H1 (cell line): Measurements from ENCODE around the gene PRSS22. TPM values are rescaled to one million over a fixed set of nuclear protein-coding genes. Genes with fewer than 3 reads are reported as not detected.

Experiments
- CBX5 ChIP-seq: fragments of 300-800, 300-1000 bp; sonication (generic); IDR thresholded peaks from 2 replicates; pipeline ENCODE4 v1.7.1; 2016; ENCODE audit warnings: antibody characterized with exemption, low read length, low read depth
- CEBPB ChIP-seq: IDR thresholded peaks from 2 replicates; pipeline ENCODE4 v1.6.1; 2012; ENCODE audit warnings: low read depth, low read length
- CREB1 ChIP-seq: IDR thresholded peaks from 2 replicates; pipeline ENCODE4 v1.6.1; 2012; ENCODE audit warnings: inconsistent platforms
- CTCF ChIP-seq, 3 experiments: IDR thresholded peaks; 1 replicate in 2 of 3; 2 replicates in 1 of 3; pipeline versions ENCODE4 v1.5.1 to v1.6.1; 2011; ENCODE audit warnings: low read length in 3 of 3, mild to moderate bottlenecking in 3 of 3, inconsistent platforms in 2 of 3, low read depth in 1 of 3, moderate library complexity in 1 of 3; ENCODE audit not compliant: insufficient read depth in 1 of 3; ENCODE audit errors: control extremely low read depth in 1 of 3
- EP300 ChIP-seq, 2 experiments: IDR thresholded peaks; 1 replicate in 1 of 2; 2 replicates in 1 of 2; pipeline ENCODE4 v1.6.1; 2011 to 2012; ENCODE audit warnings: low read depth in 2 of 2, low read length in 2 of 2, mild to moderate bottlenecking in 2 of 2, borderline replicate concordance in 1 of 2, inconsistent platforms in 1 of 2, moderate library complexity in 1 of 2
- MAFK ChIP-seq: IDR thresholded peaks from 2 replicates; pipeline ENCODE4 v1.6.1; 2012; ENCODE audit warnings: low read depth, mild to moderate bottlenecking, improper control_type of control experiment, low read length
- MAX ChIP-seq: IDR thresholded peaks from 2 replicates; pipeline ENCODE4 v1.6.1; 2012; ENCODE audit warnings: inconsistent platforms
- NANOG ChIP-seq: IDR thresholded peaks from 2 replicates; pipeline ENCODE4 v1.6.1; 2011; ENCODE audit warnings: low read length, low read depth, mild to moderate bottlenecking, inconsistent platforms; ENCODE audit not compliant: insufficient read depth, poor library complexity, severe bottlenecking
- RFX5 ChIP-seq: IDR thresholded peaks from 2 replicates; pipeline ENCODE4 v1.6.1; 2011; ENCODE audit warnings: low read depth, low read length, improper control_type of control experiment, borderline replicate concordance
- SP4 ChIP-seq: IDR thresholded peaks from 2 replicates; pipeline ENCODE4 v1.6.1; 2012; ENCODE audit warnings: low read length, inconsistent platforms
- TAF1 ChIP-seq: IDR thresholded peaks from 2 replicates; pipeline ENCODE4 v1.6.1; 2011; ENCODE audit warnings: mild to moderate bottlenecking, low read depth, low read length
- TEAD4 ChIP-seq: IDR thresholded peaks from 2 replicates; pipeline ENCODE4 v1.6.1; 2012; ENCODE audit warnings: low read depth, low read length, inconsistent platforms, mixed read lengths
- YY1 ChIP-seq: IDR thresholded peaks from 2 replicates; pipeline ENCODE4 v1.6.1; 2011; ENCODE audit warnings: low read depth, mild to moderate bottlenecking, low read length
- ZNF274 ChIP-seq: IDR thresholded peaks from 2 replicates; pipeline ENCODE4 v1.7.0; 2012; ENCODE audit warnings: low read length, borderline replicate concordance; ENCODE audit errors: extremely low read depth
- polyA plus RNA-seq, 7 experiments: library from polyadenylated mRNA; depleted of rRNA in 3 of 7; stranded (reverse) in 5 of 7; unstranded in 2 of 7; fragments of >200 nt in 5 of 7; fragments of 200-250 nt in 2 of 7; gene quantifications; 1 replicate in 5 of 7; 2 replicates in 1 of 7; 4 replicates in 1 of 7; pipeline versions ENCODE4 v1.2.1 to v1.2.3, GENCODE V29; 2011 to 2013; ENCODE audit warnings: missing spikeins in 2 of 7, mixed read lengths in 2 of 7
- total RNA-seq: library from RNA; stranded (reverse); fragmentation: NEBNext Ultra II Directional; extraction: Animal tissue kit (Norgen Biotek cat#: 25700); gene quantifications from 2 replicates; pipeline ENCODE4 v1.2.1, GENCODE V29; 2021

The PRSS22 gene
- total and polyA plus RNA-seq, 2 of the 8 experiments (the other 6 are each of a cell fraction or from before 2014, with no cell fraction given), result 4.0 to 4.4 TPM

- TF ChIP-seq CTCF (IDR thresholded peaks at IDR 0.05; ENCODE audit: control extremely low read depth in 1 of 3, insufficient read depth in 1 of 3, low read depth in 1 of 3, low read length in 3 of 3), result no peak
- peak; percentile 95 for TF ChIP-seq SP4
- TF ChIP-seq MAFK, result no peak
- TF ChIP-seq TAF1, result peak; percentile 97
- peak; percentile 51; the same call in 1 of the 2 replicates for TF ChIP-seq MAX
- TF ChIP-seq EP300 (IDR thresholded peaks at IDR 0.05; ENCODE audit: borderline replicate concordance in 1 of 2, low read depth in 2 of 2, low read length in 2 of 2), result no peak
- TF ChIP-seq RFX5, result no peak
- peak; percentile 50 for TF ChIP-seq NANOG
- TF ChIP-seq ZNF274, result no peak
- TF ChIP-seq CEBPB, result no peak
- no peak for TF ChIP-seq YY1
- TF ChIP-seq TEAD4, result peak; percentile 53; the same call in 1 of the 2 replicates
- TF ChIP-seq CREB1, result peak; percentile 21; the same call in 1 of the 2 replicates
- no peak for TF ChIP-seq CBX5
Observed at GRCh38 chr16:2905241-2905987, 47.4 kb upstream of the PRSS22 start (continued).
